HG02678 (cell line): ENCODE data around the gene LRRC27.
"Not testable (repeated sequence)": the region's sequence is repeated elsewhere in the genome, so short reads cannot be mapped to it uniquely, and the experiment has no call there.

Experiments
- ATAC-seq: cut with Tn5 transposase; IDR thresholded peaks from one replicate; pipeline ENCODE4 v1.9.1; 2021; ENCODE audit warnings: mild to moderate bottlenecking, moderate library complexity; ENCODE audit not compliant: unreplicated experiment

Gene LRRC27

GRCh38 chr10:132331601-132332432 is at the start of gene LRRC27:
LRRC27 (plus strand) TSS chr10:132332193; CDS start chr10:132333525, 1,332 bp downstream.
- ATAC-seq: peak; percentile 69

DNA sequence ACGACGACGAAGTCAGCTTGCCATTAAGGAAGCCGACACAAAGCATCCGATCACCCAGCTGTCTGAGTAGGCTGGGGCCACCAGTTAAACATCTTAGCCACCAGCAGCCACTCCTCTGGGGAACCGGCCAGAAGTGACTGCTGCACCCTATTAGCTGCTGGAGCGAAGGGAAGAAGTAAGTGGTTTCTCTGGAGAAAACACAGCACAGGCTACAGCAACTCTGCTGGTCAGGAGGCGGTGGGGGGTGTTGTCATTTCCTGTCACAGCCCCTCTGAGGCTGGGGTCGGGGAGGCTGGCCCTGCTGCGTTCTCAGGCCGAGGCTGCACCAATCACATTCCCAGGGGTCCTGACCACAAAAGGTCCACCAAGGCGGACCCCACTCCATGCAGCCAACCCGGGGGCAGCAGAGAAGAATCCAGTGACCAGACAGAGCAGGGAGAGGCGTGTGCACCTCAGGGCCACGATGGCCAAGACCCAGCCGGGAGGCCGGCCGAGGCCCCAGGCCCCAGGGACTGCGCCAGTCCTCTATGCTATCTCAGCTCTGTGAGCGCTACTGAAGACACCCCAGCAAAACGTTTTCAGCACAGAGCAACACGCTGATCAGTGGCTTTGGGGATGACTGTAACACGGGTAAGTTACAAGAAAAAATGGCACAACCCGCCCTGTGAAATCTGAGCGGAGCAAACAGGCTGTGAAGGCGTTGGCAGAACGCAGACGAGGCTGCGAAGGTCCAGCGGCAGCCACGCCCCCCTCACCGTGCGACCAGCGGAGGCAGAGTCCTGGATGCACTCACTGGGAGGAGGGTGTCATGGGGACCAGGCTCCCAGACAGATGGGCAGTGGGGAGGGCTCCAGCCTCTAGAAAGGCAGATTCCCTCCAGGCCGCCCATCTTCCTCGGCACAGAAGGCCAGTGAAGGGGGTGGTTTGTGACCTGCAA is 49.1 kb upstream of the LRRC27 start:
- ATAC-seq: no peak

GRCh38 chr10:132283604-132284382 is 48.2 kb upstream of the LRRC27 start:
- no peak for ATAC-seq

DNA sequence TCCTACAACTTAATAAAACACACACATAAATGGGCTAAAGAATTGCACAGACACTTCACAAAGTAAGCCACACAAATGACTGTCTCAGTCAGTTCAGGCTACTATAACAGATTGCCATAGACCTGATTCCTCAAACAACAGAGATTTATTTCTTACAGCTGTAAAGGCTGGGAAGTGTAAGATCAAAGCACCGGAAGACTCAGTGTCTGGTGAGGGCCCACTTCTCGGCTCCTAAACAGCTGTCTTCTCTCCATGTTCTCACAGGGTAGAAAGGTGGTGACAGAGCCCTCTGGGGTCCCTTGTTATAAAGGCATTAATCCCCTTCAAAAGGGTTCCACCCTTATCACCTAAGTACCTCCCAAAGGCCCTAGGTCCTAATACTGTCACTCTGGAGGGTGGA is 42.6 kb upstream of the LRRC27 start:
- no peak for ATAC-seq

- no peak for ATAC-seq
Measured at GRCh38 chr10:132290631-132291030, 41.4 kb upstream of the LRRC27 start.

DNA sequence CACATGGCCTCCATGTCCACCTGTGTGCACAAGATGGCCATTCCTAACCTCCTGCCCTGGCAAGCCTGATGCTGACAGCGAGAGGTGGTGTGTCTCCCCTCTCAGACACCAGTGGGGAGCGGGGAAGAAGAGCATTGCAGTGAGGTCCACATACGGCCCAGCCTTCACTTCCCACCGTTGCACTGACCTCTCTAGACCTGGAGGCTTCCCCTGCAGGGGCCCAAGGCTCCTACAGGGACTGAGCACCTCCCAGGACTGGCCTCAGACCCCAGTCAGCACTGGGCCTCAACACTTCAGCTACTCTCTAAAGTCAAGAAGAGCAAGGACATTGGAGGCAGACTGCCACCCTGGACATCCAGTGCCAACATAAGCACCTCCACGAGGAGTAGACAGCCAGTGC is 40.2 kb upstream of the LRRC27 start:
- ATAC-seq: no peak

DNA sequence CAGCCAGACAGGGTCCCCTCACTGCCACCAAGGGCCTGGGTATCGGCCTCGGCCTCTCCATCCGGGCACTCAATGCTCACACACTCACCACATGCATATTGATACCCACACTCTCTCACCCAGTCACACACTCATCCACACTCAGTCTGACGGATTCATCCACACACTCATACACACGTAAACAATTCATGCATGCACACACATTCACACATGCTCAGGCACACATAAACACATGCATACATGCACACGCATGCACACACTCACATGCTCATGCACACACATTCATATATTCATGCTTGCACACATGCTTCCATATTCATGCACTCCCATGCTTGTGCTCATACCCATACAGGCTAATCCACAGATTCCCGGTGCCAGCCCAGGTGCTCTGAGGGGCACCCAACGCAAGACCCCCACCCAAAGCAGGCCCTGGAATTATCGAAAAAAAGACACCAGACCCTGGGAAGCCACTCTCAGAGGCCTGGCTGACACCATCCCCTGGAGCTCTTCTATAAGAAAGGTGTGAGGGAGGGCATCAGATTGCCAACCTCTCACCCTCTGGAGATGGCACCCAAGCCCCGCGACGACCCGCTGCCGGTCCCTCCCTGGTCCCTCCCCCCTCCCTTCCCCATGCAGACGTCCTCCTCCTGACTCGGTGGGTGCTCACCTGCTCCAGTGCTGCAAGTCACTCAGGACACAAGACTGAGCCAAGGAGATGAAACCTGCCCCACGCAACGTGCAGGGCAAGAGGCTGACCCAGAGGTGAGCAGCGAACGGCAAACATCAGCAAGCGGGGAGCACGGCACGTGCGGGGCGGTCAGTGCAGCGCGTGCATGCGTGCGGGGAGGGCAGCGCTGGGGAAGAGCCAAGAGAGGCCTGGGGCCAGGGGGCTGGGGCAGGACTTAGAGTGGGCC is 39.4 kb upstream of the LRRC27 start:
- no peak for ATAC-seq

DNA sequence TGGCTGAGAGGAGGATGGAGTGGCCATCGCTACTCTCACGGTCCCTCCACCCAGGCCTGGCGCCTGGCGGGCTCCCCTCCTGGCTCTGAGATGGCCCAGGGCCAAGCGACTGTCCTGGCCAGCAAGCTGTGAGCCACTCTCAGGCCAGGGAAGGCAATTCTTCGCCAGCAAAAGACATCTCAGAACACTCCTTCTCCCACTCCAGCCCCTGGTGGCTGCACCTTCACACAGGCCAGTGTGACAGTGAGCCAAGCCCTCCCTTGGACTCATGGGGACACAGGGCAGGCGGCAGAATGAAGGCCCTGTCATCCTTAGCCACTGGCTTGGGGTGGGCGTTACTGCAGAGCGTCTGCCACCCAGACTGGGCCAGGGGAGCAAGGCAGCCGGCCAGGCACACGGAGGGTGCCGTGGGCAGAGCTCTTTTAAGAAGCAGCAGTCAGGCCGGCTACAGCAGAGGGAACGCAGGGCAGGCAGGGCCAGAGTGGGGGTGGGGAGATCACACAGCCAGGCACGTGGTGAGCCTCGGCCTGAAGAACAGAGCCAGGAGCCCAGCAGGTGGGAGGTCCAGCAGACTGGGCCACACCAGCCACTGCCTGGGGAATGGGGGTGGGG is 38.7 kb upstream of the LRRC27 start:
- ATAC-seq: no peak

DNA sequence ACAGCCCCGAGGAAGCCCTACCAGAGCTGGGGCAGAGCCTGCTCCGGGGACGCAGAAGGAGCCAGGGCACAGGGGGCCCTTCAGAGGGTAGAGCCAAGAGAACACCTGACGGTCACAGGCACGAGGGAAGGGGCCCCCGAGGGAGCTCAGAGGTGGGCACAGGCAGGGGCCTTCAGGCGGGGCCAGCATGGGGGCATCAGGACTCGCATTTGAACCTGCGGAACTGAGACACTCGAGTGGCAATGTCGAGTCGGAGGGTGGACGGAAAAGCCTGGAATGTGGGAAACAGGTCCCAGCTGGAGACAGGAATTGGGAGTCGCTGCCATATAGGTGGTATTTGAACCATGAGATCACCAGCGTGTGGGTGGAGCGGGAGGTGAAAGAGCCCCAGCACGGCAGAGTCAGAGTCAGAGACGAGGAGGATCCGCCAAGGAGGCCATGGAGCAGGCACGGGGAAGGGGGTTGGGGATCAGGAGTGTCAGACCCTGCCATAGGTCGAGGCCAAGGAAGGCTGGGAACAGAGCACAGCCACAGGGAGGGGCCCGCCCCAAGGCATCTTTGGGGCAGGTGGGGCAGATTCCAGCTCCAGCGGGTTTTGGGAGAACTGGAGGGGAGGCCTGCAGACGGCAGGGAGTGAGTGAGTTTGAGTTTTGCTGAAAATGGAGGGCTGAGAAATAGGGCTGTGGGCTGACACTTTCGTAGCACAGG is 38.0 kb upstream of the LRRC27 start:
- no peak for ATAC-seq

DNA sequence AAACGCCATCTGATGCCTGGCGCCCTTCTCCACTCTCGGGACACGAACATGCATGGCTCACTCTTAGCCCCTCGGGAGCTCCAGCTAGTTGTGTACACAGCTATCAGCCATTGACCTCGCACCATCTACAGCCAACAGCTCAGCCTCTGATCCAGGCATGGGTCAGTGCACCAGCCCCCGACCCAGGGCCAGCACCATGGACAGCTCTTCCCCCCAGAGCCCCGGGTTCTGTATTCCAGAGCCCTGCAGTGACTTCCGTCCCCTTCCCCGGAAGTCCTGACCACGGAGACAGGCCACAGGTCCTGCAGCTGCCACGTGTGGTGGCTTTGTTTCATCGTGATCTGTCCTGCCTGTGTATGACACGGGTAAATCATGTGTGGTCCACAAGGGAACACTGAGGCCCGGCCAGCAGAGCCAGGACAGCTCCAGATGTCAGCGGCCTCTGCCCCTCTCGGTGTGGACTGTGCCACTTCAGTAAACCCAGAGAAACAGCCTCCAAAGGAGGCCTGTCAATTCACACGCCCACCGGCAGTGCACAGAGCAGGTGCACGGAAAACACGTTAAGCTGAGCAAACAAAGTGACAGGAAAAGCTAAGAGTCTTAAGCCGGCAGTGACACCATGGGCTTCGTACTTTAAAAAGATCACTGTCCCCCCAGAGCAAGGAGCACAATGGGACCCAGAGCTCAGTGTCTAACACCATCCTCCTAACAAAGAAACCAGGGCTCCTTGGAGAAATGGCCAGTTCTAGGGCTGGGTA is 37.3 kb upstream of the LRRC27 start:
- no peak for ATAC-seq

- ATAC-seq: not testable (repeated sequence)
Measured at GRCh38 chr10:132295481-132295880, 36.5 kb upstream of the LRRC27 start.

DNA sequence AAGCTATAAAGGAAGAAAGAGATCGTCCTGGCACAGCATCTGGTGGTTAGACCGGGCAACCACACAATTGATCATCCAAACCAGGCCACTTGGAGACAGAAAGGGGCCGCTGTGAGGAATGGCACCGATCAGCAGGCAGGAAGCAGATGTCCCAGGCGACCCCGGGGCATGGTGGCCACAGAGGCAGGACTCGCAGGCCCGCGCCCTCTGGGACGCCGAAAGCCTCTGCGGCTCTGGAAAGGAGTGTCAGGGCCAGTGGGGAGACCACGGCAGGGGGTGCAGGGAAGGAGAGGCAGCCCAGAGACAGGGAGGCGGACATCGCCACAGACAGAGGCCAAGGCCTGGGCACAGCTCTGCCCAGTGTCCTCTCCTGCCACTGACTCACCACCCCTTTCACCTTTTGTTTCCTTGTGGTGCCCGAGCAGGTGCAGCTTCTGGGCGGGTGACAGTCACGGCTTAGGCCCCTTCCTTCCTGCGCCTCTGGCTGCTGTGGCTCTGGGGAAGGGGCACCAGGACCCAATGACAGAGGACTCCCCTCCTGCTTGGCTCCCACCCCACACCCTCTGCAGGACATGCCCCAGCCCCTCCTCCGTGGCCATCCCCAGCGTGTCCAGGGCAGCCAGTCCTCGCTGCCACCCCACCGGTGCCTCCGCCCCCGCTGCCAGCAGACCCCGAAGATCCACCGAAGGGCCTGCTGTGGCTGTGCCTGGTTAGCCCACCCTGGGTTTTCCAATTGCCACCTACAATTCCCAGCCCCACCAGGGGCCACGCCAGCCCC is 35.1 kb upstream of the LRRC27 start:
- ATAC-seq: no peak

GRCh38 chr10:132297526-132297925 is 34.5 kb upstream of the LRRC27 start:
- ATAC-seq: no peak

- no peak for ATAC-seq
Measured at GRCh38 chr10:132298038-132298881, 33.7 kb upstream of the LRRC27 start.

DNA sequence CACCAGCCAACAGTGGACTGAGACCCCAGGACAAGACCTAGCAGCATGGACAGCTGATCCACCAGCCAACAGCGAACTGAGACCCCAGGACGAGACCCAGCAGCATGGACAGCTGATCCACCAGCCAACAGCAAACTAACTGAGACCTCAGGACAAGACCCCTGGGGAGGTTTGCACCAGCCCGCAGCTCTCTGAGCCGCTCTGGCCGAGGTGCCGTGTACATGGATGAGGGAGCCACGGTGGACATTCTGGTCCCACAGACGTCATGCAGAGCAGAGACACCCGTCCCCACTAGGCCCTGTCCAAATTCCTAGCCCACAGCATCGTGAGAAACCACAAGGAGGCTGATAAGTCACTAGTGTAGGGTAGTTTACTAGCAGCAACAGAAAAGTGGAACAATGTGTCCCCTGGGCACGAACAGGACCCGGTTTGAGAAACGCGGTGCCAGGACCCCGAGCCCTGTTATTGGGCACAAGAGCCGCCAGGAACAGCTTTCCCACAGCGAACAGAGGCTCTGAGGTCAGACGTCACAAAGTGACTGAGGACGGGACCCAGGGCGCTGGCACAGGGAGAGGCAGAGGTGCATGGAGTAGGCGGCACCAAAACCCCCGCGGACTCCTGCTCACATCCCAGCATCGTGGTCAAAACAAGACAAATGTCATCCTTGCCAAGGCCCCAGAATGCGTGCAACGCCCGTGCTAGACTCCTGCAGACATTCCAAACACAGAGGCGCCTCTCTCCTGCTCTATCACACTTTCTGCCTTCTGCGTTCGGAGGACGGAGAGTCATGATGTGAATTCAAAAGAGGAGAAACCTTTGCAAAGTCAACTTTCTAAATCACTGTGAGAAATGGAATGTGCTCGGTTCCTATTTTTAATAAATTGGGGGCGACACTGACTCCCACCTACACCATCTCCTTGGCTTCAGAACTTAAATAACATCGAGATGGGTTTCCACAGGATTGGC is 32.3 kb upstream of the LRRC27 start:
- no peak for ATAC-seq
